NCI-H2029 treated with DMSO at 0.1 percent for 48 hours (cell line): Measurements from ENCODE around the gene CSK.

ENCODE experiments used
- DNase-seq: peaks from one replicate; lab custom pipeline; 2025; lab: John Stamatoyannopoulos, UW

Gene CSK

DNA sequence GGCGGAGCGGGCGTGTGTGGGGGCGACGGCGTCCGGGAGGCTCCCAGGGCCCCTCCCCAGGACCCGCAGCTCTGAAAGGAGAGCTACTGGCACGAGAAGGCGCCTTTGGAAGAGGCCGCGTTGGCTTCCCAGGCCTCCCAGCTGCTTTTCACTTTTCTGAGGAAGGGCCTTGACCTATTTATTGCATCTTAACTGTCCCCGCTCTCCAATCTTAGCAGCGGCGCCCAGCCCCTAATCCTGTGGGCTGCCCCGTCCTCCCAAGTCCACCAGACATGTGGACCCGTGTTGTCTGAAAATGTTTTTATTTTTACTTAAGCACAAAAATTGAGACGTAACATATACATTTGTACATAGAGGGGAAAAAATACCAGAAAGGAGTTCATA lies 61.6 kb downstream of the CSK start:
- DNase-seq = no peak

DNA sequence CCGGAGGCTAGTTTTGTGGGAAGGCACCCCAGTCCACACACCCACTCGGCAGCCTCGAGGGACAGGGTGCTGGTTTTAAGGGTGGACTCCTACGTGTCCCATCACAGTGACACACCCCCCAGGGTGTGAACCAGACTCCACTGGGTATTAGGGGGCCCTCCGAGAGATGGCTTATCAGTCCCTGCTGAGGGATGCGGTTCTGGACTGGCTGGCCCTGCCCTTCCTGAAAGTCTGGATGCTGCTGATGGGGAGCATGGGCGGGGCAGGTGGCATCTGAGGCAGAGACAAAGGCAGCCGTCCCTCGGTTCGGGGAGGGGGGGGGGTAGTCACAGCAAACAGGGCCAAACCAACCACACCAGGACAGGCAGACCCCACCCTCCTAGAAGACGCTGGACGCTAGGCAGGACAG lies 62.0 kb downstream of the CSK start:
- no peak for DNase-seq

DNA sequence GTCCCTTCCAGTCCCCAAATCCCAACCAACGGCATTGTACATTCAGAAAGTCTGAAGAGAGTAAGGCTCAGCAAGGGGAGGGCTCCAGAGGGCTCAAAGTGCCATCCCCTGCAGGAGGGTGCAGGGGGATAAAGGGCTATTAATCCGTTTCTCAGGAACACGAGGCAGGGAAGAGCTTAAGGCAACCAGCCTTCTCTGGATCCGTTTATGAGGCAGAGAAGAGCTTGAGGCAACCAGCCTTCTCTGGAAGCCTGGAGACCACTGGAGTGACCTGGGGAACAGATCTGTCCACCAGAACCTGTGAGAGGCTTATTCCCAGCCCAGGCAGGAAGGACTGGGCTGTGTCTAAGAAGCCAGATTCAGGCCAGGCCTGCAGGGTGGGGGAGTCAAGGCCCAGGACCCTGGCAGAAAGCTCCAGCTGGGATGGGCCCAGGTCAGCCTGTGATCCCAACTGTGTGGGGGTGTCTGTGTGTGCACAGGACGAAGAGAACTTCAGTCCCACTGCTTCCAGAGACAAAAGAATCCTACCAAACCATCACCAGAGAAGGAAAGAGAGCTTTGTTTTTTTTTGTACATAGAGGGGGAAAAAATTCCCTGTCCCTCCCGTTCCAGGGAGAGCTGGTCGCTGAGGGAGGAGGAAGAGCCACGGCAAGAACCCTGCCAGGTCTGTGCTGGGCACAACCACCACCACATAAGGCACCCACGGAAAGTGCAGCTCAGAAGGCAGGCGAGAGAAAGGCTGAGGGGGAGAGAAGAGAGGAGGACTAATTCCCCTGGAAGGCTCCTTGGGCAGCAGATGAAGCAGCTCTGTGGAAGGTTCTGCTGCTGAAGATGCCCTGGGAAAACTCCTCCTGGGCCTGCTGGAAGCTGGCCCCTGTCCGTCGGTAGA lies 62.7 kb downstream of the CSK start:
- DNase-seq = no peak

DNA sequence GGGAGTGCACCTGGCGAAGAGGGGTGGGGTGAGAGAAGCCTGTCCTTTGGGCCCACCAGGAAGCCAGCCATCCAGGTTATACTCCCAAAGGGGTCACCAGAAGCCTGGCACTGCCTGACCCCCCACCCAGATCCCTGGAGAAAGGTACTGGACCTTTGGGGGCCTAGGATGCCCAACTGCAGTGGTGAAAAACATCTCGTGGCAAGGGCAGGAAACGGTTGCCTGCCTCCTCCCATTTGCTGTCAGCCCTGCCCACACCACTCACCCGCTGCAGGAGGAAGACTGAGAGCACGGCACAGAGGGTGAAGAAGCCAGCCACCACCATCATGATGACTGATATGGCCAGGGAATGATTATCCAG lies 63.3 kb downstream of the CSK start:
- DNase-seq = no peak

DNA sequence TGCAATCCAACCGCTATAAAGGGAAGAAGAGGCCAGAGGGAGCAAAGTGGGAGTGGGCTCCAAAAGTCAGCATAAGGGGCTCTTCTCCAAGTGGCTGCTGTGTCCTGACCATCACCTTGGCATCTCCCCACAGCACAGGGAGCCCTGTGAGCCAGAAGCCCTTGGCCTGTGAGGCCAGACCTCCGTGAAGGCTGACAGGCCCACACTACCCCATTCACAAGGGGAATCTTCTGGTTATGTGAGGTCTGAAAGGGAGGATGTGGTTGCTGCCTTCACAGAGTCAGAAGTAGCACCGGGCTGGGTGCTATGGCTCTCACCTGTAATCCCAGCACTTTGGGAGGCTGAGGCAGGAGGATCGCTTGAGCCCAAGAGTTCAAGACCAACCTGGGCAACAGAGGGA lies 63.7 kb downstream of the CSK start:
- no peak for DNase-seq

DNA sequence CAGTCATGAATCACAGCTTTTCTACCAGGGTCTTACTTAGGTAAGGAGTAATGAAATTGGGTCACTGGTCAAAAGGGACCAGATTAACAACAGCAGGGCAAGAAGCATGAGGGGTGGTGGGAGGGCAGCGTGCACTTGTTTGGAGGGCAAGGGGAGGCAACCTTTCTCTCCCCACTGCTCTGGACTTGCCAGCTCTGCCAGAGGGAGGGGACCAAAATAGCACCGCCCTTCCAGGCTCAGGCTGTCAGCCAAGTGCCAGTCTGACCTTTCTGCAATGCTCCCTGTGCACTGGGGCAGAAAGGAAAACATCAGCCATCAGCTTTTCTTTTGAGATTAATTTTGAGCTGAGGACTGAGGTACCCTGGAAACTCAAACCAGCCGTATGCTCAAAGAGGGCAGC lies 65.6 kb downstream of the CSK start:
- no peak for DNase-seq

DNA sequence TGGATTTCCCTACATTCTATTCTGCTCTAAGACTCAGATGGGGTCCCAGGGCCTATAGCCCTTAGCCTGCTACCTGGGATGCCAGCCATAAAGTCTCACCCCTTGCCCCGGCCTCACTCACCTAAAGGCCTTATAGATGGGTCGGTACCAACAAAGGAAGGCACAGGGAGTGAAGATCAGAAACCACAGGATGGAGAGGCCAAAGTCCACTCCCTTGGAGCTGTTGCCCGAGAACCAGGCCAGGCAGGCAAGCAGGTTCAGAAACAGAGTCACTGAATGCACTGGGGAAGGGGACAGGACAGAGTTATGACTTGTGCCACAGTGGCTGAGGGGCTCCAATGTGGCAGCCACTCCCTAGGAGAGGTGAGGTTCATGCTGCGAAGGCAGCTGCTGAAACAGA lies 68.5 kb downstream of the CSK start:
- no peak for DNase-seq

DNA sequence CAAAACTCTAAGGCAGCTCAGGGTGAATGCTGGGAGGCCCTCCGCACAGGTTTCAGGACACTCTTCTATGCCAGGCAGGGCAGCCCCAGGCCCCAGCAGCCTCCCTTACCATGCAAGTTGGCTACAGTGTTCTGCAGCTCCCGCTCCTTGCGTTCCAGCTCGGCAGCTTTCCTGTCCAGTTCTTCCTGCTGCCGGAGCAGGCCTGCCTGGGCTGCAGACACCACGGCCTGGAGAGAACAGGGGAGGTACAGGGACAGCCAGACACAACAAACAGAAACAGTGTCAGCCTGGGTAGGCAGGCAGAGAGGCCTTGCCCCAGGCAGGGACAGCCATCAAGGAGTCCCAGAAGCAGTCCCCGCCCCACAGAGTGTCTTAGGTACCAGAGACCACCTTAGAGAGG lies 70.1 kb downstream of the CSK start:
- DNase-seq = no peak
